ENCODE data around the gene AMBRA1. TPM values are rescaled to one million over a fixed set of nuclear protein-coding genes. Genes with fewer than 3 reads are reported as not detected.

AMBRA1 gene
- total RNA-seq, 1 donor = 29.1 TPM

- Histone ChIP-seq H3K9me3 (ENCODE audit: low read depth, low read length) (no peaks in the 10 kb centered on the region), H3K4me1 (ENCODE audit: insufficient read depth, low read length) (no peaks in the 10 kb centered on the region), H3K4me3 (ENCODE audit: low read length) (no peak overlapping the region), H3K27me3 (ENCODE audit: insufficient read depth, low read length) (no peaks in the 10 kb centered on the region)
Observed at GRCh38 chr11:46493791-46494190, 100.0 kb downstream of the AMBRA1 start.

- H3K4me3 ChIP-seq (ENCODE audit: low read length) = no peak overlapping the region
- no peaks in the 10 kb centered on the region for H3K9me3 ChIP-seq (ENCODE audit: low read depth, low read length)
- no peaks in the 10 kb centered on the region for H3K4me1 ChIP-seq (ENCODE audit: insufficient read depth, low read length)
- no peaks in the 10 kb centered on the region for H3K27me3 ChIP-seq (ENCODE audit: insufficient read depth, low read length)
Observed at GRCh38 chr11:46492532-46492931, 101.3 kb downstream of the AMBRA1 start.

- H3K4me1 ChIP-seq (ENCODE audit: insufficient read depth, low read length) = no peaks in the 10 kb centered on the region
- H3K9me3 ChIP-seq (ENCODE audit: low read depth, low read length) = no peaks in the 10 kb centered on the region
- no peaks in the 10 kb centered on the region for H3K27me3 ChIP-seq (ENCODE audit: insufficient read depth, low read length)
- H3K4me3 ChIP-seq (ENCODE audit: low read length) = no peak overlapping the region
Observed at GRCh38 chr11:46491661-46492330, 102.0 kb downstream of the AMBRA1 start.

- Histone ChIP-seq H3K27me3 (ENCODE audit: insufficient read depth, low read length) (no peaks in the 10 kb centered on the region), H3K4me3 (ENCODE audit: low read length) (no peak overlapping the region), H3K9me3 (ENCODE audit: low read depth, low read length) (no peaks in the 10 kb centered on the region), H3K4me1 (ENCODE audit: insufficient read depth, low read length) (no peaks in the 10 kb centered on the region)
Observed at GRCh38 chr11:46490666-46491065, 103.2 kb downstream of the AMBRA1 start.

GRCh38 chr11:46489656-46490560 is 103.9 kb downstream of the AMBRA1 start:
- no peaks in the 10 kb centered on the region for H3K9me3 ChIP-seq (ENCODE audit: low read depth, low read length)
- no peaks in the 10 kb centered on the region for H3K4me1 ChIP-seq (ENCODE audit: insufficient read depth, low read length)
- no peaks in the 10 kb centered on the region for H3K27me3 ChIP-seq (ENCODE audit: insufficient read depth, low read length)
- no peak overlapping the region for H3K4me3 ChIP-seq (ENCODE audit: low read length)

GRCh38 chr11:46485856-46486443 is 107.9 kb downstream of the AMBRA1 start:
- H3K27me3 ChIP-seq (ENCODE audit: insufficient read depth, low read length) = no peaks in the 10 kb centered on the region
- H3K4me3 ChIP-seq (ENCODE audit: low read length) = no peak overlapping the region
- no peaks in the 10 kb centered on the region for H3K4me1 ChIP-seq (ENCODE audit: insufficient read depth, low read length)
- H3K9me3 ChIP-seq (ENCODE audit: low read depth, low read length) = no peaks in the 10 kb centered on the region

- H3K4me3 ChIP-seq (ENCODE audit: low read length) = no peak overlapping the region
- no peaks in the 10 kb centered on the region for H3K4me1 ChIP-seq (ENCODE audit: insufficient read depth, low read length)
- H3K9me3 ChIP-seq (ENCODE audit: low read depth, low read length) = no peaks in the 10 kb centered on the region
- no peaks in the 10 kb centered on the region for H3K27me3 ChIP-seq (ENCODE audit: insufficient read depth, low read length)
Observed at GRCh38 chr11:46484101-46484500, 109.7 kb downstream of the AMBRA1 start.

GRCh38 chr11:46480909-46481308 is 112.9 kb downstream of the AMBRA1 start:
- no peaks in the 10 kb centered on the region for H3K27me3 ChIP-seq (ENCODE audit: insufficient read depth, low read length)
- no peak overlapping the region for H3K4me3 ChIP-seq (ENCODE audit: low read length)
- H3K9me3 ChIP-seq (ENCODE audit: low read depth, low read length) = no peaks in the 10 kb centered on the region
- no peaks in the 10 kb centered on the region for H3K4me1 ChIP-seq (ENCODE audit: insufficient read depth, low read length)

GRCh38 chr11:46480166-46480726 is 113.6 kb downstream of the AMBRA1 start:
- Histone ChIP-seq H3K4me1 (ENCODE audit: insufficient read depth, low read length) (no peaks in the 10 kb centered on the region), H3K9me3 (ENCODE audit: low read depth, low read length) (no peaks in the 10 kb centered on the region), H3K4me3 (ENCODE audit: low read length) (no peak overlapping the region), H3K27me3 (ENCODE audit: insufficient read depth, low read length) (no peaks in the 10 kb centered on the region)

GRCh38 chr11:46479601-46480000 is 114.2 kb downstream of the AMBRA1 start:
- H3K9me3 ChIP-seq (ENCODE audit: low read depth, low read length) = no peaks in the 10 kb centered on the region
- no peak overlapping the region for H3K4me3 ChIP-seq (ENCODE audit: low read length)
- no peaks in the 10 kb centered on the region for H3K27me3 ChIP-seq (ENCODE audit: insufficient read depth, low read length)
- no peaks in the 10 kb centered on the region for H3K4me1 ChIP-seq (ENCODE audit: insufficient read depth, low read length)

GRCh38 chr11:46478196-46478595 is 115.6 kb downstream of the AMBRA1 start:
- Histone ChIP-seq H3K4me1 (ENCODE audit: insufficient read depth, low read length) (no peaks in the 10 kb centered on the region), H3K27me3 (ENCODE audit: insufficient read depth, low read length) (no peaks in the 10 kb centered on the region)

GRCh38 chr11:46477136-46477535 is 116.7 kb downstream of the AMBRA1 start:
- Histone ChIP-seq H3K27me3 (ENCODE audit: insufficient read depth, low read length) (no peaks in the 10 kb centered on the region), H3K4me3 (ENCODE audit: low read length) (no peak overlapping the region), H3K4me1 (ENCODE audit: insufficient read depth, low read length) (no peaks in the 10 kb centered on the region), H3K9me3 (ENCODE audit: low read depth, low read length) (no peaks in the 10 kb centered on the region)

More at GRCh38 chr11:46478196-46478595, 115.6 kb downstream of the AMBRA1 start:
- H3K4me3 ChIP-seq (ENCODE audit: low read length) = no peak overlapping the region
- no peaks in the 10 kb centered on the region for H3K9me3 ChIP-seq (ENCODE audit: low read depth, low read length)

GRCh38 chr11:46475926-46476545 is 117.8 kb downstream of the AMBRA1 start:
- H3K27me3 ChIP-seq (ENCODE audit: insufficient read depth, low read length) = no peaks in the 10 kb centered on the region
- no peaks in the 10 kb centered on the region for H3K4me1 ChIP-seq (ENCODE audit: insufficient read depth, low read length)
- no peaks in the 10 kb centered on the region for H3K9me3 ChIP-seq (ENCODE audit: low read depth, low read length)
- H3K4me3 ChIP-seq (ENCODE audit: low read length) = no peak overlapping the region

- no peaks in the 10 kb centered on the region for H3K4me1 ChIP-seq (ENCODE audit: insufficient read depth, low read length)
Observed at GRCh38 chr11:46475051-46475925, 118.5 kb downstream of the AMBRA1 start.

More at GRCh38 chr11:46475051-46475925, 118.5 kb downstream of the AMBRA1 start:
- Histone ChIP-seq H3K9me3 (ENCODE audit: low read depth, low read length) (no peaks in the 10 kb centered on the region), H3K27me3 (ENCODE audit: insufficient read depth, low read length) (no peaks in the 10 kb centered on the region), H3K4me3 (ENCODE audit: low read length) (no peak overlapping the region)
